Right renal cortex interstitium (tissue), 3 donors: ENCODE measurements around the gene SYNM. TPM values are rescaled to one million over a fixed set of nuclear protein-coding genes. Genes with fewer than 3 reads are reported as not detected.

Experiments
- DNase-seq, 3 donors: peaks; one replicate each; pipeline ENCODE4 v3.0.0-alpha.2; 2013; ENCODE audit warnings: low read depth in 3 of 3, low spot score in 2 of 3
- polyA plus RNA-seq, 3 donors: library from polyadenylated mRNA; unstranded; fragments of 120-200 nt; gene quantifications; one replicate each; pipeline ENCODE4 v1.2.1, GENCODE V29; 2013; ENCODE audit not compliant: insufficient read length in 3 of 3

SYNM gene
- polyA plus RNA-seq, 3 donors, result 1.6 to 2.0 (median 1.9) TPM

GRCh38 chr15:99082798-99083197, 22.1 kb upstream of the SYNM start:
- no peak for DNase-seq

GRCh38 chr15:99084965-99085364, 19.9 kb upstream of the SYNM start:
- no peak for DNase-seq

GRCh38 chr15:99085413-99086326, 19.2 kb upstream of the SYNM start:
- no peak for DNase-seq

- DNase-seq, result no peak
These were observed 18.6 kb upstream of the SYNM start for GRCh38 chr15:99086327-99086667.

DNA sequence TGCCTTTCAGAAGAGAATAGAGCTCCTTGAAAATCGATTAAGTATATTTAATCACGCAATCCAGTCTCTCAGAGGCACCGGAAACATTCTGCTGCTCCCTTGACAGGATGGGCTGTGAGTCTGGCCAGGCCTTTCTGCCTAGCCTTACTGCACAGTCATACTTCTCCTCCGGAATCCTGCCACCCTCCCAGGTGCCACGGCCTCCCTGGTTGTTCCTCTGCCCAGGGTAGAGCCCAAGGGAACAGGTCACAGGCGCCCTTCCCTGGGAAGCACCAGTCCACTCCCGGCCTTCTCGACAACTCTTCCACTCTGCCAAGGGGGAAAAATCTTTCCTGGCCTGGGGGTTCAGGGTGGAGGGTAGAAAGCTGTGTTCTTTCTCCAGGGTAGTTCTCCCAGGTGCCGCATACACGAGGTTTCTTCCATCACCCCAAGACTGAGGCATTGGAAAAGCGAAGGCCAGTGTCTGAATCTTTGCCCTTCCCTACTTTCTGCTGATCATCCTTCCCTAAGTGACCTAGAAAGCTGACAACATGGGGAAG, 17.4 kb upstream of the SYNM start:
- no peak for DNase-seq

DNA sequence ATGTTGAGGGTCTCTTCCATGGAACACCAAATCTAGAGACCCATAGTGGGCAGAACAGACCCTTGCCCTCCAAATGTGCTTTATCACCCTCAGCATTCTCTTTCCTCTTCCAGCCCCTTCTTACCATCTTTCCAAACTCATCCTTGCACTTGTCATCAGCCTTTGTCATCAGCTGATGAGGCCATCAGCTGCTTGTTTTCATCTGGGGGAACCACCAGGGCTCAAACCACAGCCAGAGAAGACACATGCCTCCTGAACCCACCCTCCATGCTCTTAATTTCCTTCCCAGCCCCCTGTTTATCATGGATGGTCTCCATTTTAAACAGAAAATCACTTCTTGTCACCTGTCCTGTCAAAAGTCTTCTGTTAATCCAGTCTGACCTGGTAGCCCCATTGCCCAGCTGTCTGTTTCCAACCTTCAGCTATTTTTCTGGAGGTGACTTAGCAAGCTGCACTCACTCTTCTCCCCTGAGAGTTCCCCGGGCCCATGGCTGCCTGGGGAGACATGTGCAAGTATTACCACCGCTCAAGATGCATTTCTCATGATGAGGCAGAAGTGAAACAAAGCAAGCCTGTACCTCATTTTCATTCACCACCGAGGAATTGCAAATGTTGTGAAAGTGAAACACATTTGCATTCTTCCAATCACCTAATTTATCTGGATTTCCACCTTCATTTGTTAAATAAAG, 14.7 kb upstream of the SYNM start:
- DNase-seq, result no peak

- no peak for DNase-seq
These were observed 13.9 kb upstream of the SYNM start for GRCh38 chr15:99090938-99091337.

GRCh38 chr15:99092554-99093172, 12.2 kb upstream of the SYNM start:
- DNase-seq, result no peak

GRCh38 chr15:99095626-99096025, 9.3 kb upstream of the SYNM start:
- no peak for DNase-seq

- DNase-seq, result no peak
These were observed 8.5 kb upstream of the SYNM start for GRCh38 chr15:99096173-99096893.

DNA sequence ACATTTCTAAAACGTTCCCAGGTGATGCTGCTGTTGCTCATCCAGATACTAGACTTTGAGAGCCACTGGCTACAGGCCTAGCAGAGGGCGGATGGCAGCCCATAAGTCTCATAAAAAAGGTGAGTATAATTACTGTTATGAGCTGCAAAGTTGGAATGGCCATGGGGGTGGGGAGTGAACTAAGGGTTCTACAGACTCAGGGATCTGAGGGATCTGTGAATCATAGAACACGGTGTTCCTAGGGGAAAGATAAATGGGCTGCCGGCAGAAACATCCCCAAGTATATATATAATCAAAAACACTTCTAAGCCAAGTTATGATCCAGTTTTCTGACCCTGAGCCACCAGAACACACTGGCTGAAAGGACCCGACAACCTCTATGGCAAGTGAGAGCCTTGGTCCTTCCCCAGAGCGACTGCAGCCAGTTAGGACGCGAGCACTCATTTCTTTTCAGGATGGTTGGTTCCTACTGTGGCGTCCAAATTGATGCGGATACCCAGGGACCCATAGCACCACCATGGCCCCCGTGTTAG, 7.9 kb upstream of the SYNM start:
- no peak for DNase-seq

GRCh38 chr15:99097441-99098410, 7.2 kb upstream of the SYNM start:
- no peak for DNase-seq

GRCh38 chr15:99098426-99098825, 6.5 kb upstream of the SYNM start:
- no peak for DNase-seq

- DNase-seq, result no peak
These were observed 5.9 kb upstream of the SYNM start for GRCh38 chr15:99098991-99099390.

- DNase-seq, result no peak
These were observed 5.2 kb upstream of the SYNM start for GRCh38 chr15:99099661-99100060.

GRCh38 chr15:99100245-99101173, 4.4 kb upstream of the SYNM start:
- no peak for DNase-seq

DNA sequence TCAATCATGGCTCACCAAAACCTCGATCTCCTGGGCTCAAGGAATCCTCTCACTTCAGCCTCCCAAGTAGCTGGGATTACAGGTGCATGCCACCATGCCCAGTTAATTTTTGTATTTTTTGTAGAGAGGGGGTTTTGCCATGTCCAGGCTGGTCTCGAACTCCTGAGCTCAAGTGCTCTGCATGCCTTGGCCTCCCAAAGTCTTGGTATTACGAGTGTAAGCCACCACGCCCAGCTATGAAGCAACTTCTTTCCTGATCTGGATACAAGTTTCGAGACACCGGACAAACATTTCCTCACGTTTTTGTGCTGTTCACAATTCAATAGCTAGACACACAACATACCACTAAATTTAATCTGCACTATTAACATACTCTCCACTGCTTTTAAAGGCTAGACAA, 3.4 kb upstream of the SYNM start:
- no peak for DNase-seq
